OCI-LY1 (cell line): ENCODE data around the gene PDE4D.

Source experiments
- CTCF ChIP-seq: fragments of 200-600 bp; sonication (generic), shearing (Covaris generic); IDR thresholded peaks from 2 replicates; pipeline ENCODE4 v1.5.1; 2017; ENCODE audit warnings: mild to moderate bottlenecking, antibody characterized with exemption, low read length, moderate library complexity, mixed read lengths
- EZH2 ChIP-seq: fragments of 200-600 bp; sonication (generic), shearing (Covaris generic); IDR thresholded peaks from 2 replicates; pipeline ENCODE4 v1.8.0; 2017; ENCODE audit warnings: borderline replicate concordance, mixed run types, mild to moderate bottlenecking, antibody characterized with exemption, low read length, moderate library complexity, mixed read lengths

DNA sequence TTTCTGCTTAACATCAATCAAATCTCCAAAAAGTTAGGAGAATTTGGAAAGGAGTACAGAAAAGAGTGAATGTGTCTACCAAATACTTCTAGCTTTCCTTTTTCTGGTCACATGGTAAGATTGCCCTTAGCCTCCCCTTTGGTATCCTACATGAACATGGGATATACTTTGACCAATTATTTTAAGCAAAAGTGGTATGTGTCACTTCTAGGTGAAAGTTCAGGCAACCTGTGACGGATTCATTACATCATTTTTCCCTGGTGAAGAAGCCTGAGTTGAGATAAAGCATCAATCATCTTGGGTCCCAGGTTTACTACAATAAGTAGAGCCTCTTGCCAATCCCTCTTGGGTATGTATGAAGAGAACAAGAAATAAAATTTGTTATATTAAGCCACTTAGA lies 419.2 kb downstream of the PDE4D start:
- no peak for TF ChIP-seq CTCF
- TF ChIP-seq EZH2, result no peak
